ENCODE results near the gene DMXL2. TPM values are rescaled to one million over a fixed set of nuclear protein-coding genes. Genes with fewer than 3 reads are reported as not detected.

The DMXL2 gene
- total RNA-seq, 1 experiment from 2014 or later, result 13.8 TPM

DNA sequence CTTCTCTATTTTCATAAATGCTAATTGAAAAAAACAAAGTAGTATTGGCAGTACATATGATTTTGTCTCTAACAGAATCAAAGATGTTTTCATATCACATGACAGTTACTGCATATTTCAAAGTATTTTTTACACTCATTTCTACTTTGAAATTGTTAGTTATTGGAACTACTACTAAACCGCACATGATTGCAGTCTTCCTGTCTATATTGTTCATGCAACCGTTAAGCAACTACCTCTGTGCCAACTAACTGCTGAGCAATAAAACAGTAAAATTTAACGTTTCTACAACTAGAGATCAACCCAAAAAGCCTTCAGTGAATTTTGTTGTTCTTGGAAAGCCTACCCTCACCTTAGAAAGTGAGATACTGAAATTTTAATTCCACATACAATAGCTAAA is 64.2 kb downstream of the DMXL2 start:
- BruUV-seq (replicated peaks), result no TSS peak
- DNase-seq, result no peak
- intact Hi-C loops (cut with micrococcal nuclease; ENCODE audit: unreplicated experiment), result no loop called here
- CTCF ChIA-PET, result no interaction called here
- no peaks in the 10 kb centered on the region for H3K4me1 Mint-ChIP-seq (ENCODE audit: low read depth, unreplicated experiment)
- H3K27me3 Mint-ChIP-seq (ENCODE audit: unreplicated experiment), result no peaks in the 10 kb centered on the region
- H3K36me3 Mint-ChIP-seq (ENCODE audit: insufficient read depth, unreplicated experiment), result no peaks in the 10 kb centered on the region
- H3K9me3 Mint-ChIP-seq (ENCODE audit: low read depth, unreplicated experiment), result no peaks in the 10 kb centered on the region
- no peak overlapping the region for H3K27ac Mint-ChIP-seq (ENCODE audit: unreplicated experiment)
- TF ChIP-seq, protein P1, sequence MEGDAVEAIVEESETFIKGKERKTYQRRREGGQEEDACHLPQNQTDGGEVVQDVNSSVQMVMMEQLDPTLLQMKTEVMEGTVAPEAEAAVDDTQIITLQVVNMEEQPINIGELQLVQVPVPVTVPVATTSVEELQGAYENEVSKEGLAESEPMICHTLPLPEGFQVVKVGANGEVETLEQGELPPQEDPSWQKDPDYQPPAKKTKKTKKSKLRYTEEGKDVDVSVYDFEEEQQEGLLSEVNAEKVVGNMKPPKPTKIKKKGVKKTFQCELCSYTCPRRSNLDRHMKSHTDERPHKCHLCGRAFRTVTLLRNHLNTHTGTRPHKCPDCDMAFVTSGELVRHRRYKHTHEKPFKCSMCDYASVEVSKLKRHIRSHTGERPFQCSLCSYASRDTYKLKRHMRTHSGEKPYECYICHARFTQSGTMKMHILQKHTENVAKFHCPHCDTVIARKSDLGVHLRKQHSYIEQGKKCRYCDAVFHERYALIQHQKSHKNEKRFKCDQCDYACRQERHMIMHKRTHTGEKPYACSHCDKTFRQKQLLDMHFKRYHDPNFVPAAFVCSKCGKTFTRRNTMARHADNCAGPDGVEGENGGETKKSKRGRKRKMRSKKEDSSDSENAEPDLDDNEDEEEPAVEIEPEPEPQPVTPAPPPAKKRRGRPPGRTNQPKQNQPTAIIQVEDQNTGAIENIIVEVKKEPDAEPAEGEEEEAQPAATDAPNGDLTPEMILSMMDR (IDR thresholded peaks at IDR 0.05; ENCODE audit: unreplicated experiment), result no peak
- H3K4me3 Mint-ChIP-seq (ENCODE audit: low read depth, unreplicated experiment), result no peak overlapping the region

DNA sequence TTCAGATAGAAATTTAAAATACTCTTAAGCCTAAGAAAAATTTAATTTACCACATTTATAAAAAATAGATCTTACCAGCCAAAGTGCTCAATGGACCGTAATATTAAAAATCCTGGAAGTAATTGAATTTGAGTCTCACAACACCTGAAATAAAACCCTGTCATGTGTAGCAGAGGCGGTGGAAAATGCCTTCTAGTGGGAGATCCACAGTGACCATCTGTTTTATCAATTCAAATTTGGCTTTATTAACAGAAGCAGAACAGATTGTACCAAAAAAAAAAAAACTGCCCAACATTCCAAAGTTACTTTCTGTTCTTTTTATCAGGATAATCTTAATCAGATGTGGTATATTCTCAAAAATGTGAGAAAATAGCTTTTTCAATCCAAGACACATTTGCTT is 71.7 kb downstream of the DMXL2 start:
- H3K9me3 Mint-ChIP-seq (ENCODE audit: low read depth, unreplicated experiment), result no peaks in the 10 kb centered on the region
- TF ChIP-seq, protein P1 (IDR thresholded peaks at IDR 0.05; ENCODE audit: unreplicated experiment), result no peak
- CTCF ChIA-PET, result no interaction called here
- DNase-seq, result no peak
- no peak overlapping the region for H3K4me3 Mint-ChIP-seq (ENCODE audit: low read depth, unreplicated experiment)
- H3K4me1 Mint-ChIP-seq (ENCODE audit: low read depth, unreplicated experiment), result no peaks in the 10 kb centered on the region
- no peaks in the 10 kb centered on the region for H3K36me3 Mint-ChIP-seq (ENCODE audit: insufficient read depth, unreplicated experiment)
- H3K27me3 Mint-ChIP-seq (ENCODE audit: unreplicated experiment), result no peaks in the 10 kb centered on the region
- BruUV-seq (replicated peaks), result no TSS peak
- intact Hi-C loops (cut with micrococcal nuclease; ENCODE audit: unreplicated experiment), result no loop called here
- no peak overlapping the region for H3K27ac Mint-ChIP-seq (ENCODE audit: unreplicated experiment)

GRCh38 chr15:51547656-51548055 is 74.9 kb downstream of the DMXL2 start:
- H3K36me3 Mint-ChIP-seq (ENCODE audit: insufficient read depth, unreplicated experiment), result no peaks in the 10 kb centered on the region
- no TSS peak for BruUV-seq (replicated peaks)
- CTCF ChIA-PET, result no interaction called here
- no peak overlapping the region for H3K27ac Mint-ChIP-seq (ENCODE audit: unreplicated experiment)
- H3K4me1 Mint-ChIP-seq (ENCODE audit: low read depth, unreplicated experiment), result no peaks in the 10 kb centered on the region
- H3K27me3 Mint-ChIP-seq (ENCODE audit: unreplicated experiment), result no peaks in the 10 kb centered on the region
- H3K9me3 Mint-ChIP-seq (ENCODE audit: low read depth, unreplicated experiment), result no peaks in the 10 kb centered on the region
- DNase-seq, result no peak
- TF ChIP-seq, protein P1 (IDR thresholded peaks at IDR 0.05; ENCODE audit: unreplicated experiment), result no peak
- H3K4me3 Mint-ChIP-seq (ENCODE audit: low read depth, unreplicated experiment), result no peak overlapping the region
- intact Hi-C loops (cut with micrococcal nuclease; ENCODE audit: unreplicated experiment), result no loop called here

DNA sequence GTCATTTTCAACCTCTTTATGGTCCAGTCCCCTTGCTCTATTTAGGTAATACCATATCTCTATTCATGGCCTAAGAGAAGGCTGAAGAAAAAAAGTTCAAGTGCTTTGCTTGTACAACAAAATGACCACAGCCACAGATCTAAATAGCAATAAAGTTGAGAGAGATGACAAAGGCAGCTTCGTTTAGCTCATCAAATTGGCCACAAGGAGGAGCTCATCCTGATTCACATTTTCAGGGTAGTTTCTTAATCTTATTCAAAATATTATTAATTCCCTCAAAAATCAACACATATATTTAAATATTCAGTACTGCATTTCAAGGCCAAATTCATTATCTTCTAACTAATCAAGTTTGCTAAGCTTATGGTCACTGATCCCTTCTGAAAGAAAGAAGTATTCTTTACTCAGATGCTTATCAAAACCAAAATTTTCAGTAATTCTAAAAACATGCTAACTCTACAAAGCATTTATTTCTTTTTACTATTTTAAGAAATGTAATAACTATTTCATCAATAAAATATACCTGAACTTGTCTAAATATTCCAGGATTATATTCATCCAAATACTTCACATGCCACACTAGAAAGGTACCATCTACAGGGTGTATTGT is 85.5 kb downstream of the DMXL2 start:
- intact Hi-C loops (cut with micrococcal nuclease; ENCODE audit: unreplicated experiment), result no loop called here
- Mint-ChIP-seq H3K4me1 (ENCODE audit: low read depth, unreplicated experiment) (no peaks in the 10 kb centered on the region), H3K27ac (ENCODE audit: unreplicated experiment) (no peak overlapping the region), H3K36me3 (ENCODE audit: insufficient read depth, unreplicated experiment) (no peaks in the 10 kb centered on the region), H3K27me3 (ENCODE audit: unreplicated experiment) (no peaks in the 10 kb centered on the region), H3K4me3 (ENCODE audit: low read depth, unreplicated experiment) (no peak overlapping the region), H3K9me3 (ENCODE audit: low read depth, unreplicated experiment) (no peaks in the 10 kb centered on the region)
- CTCF ChIA-PET, result interaction anchor here (0.6 to 1.2 kb wide), 6 partner anchors 9 to 239 kb away, joined by 3 to 11 read pairs (median 4); partner anchors contain the start of gene DMXL2
- DNase-seq, result peak; percentile 4
- BruUV-seq (replicated peaks), result no TSS peak
- TF ChIP-seq, protein P1 (IDR thresholded peaks at IDR 0.05; ENCODE audit: unreplicated experiment), result no peak

All from Calu3 (cell line).